Mammary epithelial cell (primary cell): ENCODE measurements around the gene PHC3.

ENCODE experiments used
- CTCF ChIP-seq, 2 donors: IDR thresholded peaks in 1 of 2; conservative IDR thresholded peaks in 1 of 2; 2 replicates each; pipeline ENCODE4 v1.5.1; 2011 to 2012; ENCODE audit warnings: inconsistent platforms in 2 of 2, low read length in 2 of 2, mild to moderate bottlenecking in 2 of 2, control low read depth in 1 of 2, low read depth in 1 of 2; ENCODE audit not compliant: insufficient read depth in 1 of 2; ENCODE audit errors: extremely low read depth in 1 of 2
- EZH2 ChIP-seq: IDR thresholded peaks from 2 replicates; pipeline ENCODE4 v1.6.1; 2012; ENCODE audit warnings: low read length, inconsistent platforms, borderline replicate concordance

GRCh38 chr3:170059447-170059846, 122.1 kb downstream of the PHC3 start:
- TF ChIP-seq CTCF (conservative IDR thresholded peaks at IDR 0.05 in 1 of 2, IDR thresholded peaks at IDR 0.05 in 1 of 2; ENCODE audit: extremely low read depth in 1 of 2, insufficient read depth in 1 of 2, low read depth in 1 of 2, low read length in 2 of 2) (no peak), EZH2 (no peak)
